Caco-2 (cell line): ENCODE results near the gene PADI2. TPM values are rescaled to one million over a fixed set of nuclear protein-coding genes. Genes with fewer than 3 reads are reported as not detected.

ENCODE experiments used
- BruUV-seq: library from RNA; stranded (reverse); fragments of 400-500 nt; replicated peaks from 2 replicates; lab custom pipeline; 2021; lab: Mats Ljungman, UMichigan
- CTCF ChIA-PET: fragments of 300-600 bp; sonication (Branson Sonifier 250); formaldehyde crosslinking; loops from one replicate; lab custom pipeline; 2022; ENCODE audit warnings: antibody characterized with exemption; lab: Charles Lee
- POLR2A ChIA-PET: fragments of 300-600 bp; sonication (Branson Sonifier 250); formaldehyde crosslinking; loops from one replicate; lab custom pipeline; 2022; ENCODE audit warnings: antibody characterized with exemption; lab: Charles Lee
- DNase-seq, 2 experiments: peaks; one replicate each; pipeline versions ENCODE4 v3.0.0 to v3.0.0-alpha.2; 2020 to 2022
- H3K27me3 ChIP-seq: replicated peaks from 2 replicates; pipeline ENCODE4 v1.6.0; 2011; ENCODE audit warnings: low read length; ENCODE audit not compliant: control insufficient read depth, insufficient read depth
- H3K36me3 ChIP-seq: 2 replicates; pipeline ENCODE4 v1.5.1; 2011; ENCODE audit warnings: low read length; ENCODE audit not compliant: control insufficient read depth, insufficient read depth
- H3K4me1 ChIP-seq: fragments of 250-450 bp; sonication (Bioruptor Pico); 2 replicates; pipeline ENCODE4 v1.5.1; 2020; ENCODE audit warnings: mild to moderate bottlenecking
- H3K4me3 ChIP-seq: 2 replicates; pipeline ENCODE4 v1.5.1; 2011; ENCODE audit warnings: low read depth, mild to moderate bottlenecking, control low read depth, low read length
- H3K9me3 ChIP-seq: fragments of 250-450 bp; sonication (Bioruptor Pico); 2 replicates; pipeline ENCODE4 v1.5.1; 2020; ENCODE audit warnings: mild to moderate bottlenecking, moderate library complexity
- H3K27ac Mint-ChIP-seq: one replicate; pipeline ENCODE4 v1.8.0; 2022; ENCODE audit warnings: mixed read lengths; ENCODE audit not compliant: unreplicated experiment
- H3K27me3 Mint-ChIP-seq: one replicate; pipeline ENCODE4 v1.8.0; 2022; ENCODE audit warnings: mixed read lengths; ENCODE audit not compliant: insufficient read depth, unreplicated experiment
- H3K36me3 Mint-ChIP-seq: one replicate; pipeline ENCODE4 v1.8.0; 2022; ENCODE audit warnings: mild to moderate bottlenecking, mixed read lengths; ENCODE audit not compliant: insufficient read depth, unreplicated experiment
- H3K4me1 Mint-ChIP-seq: one replicate; pipeline ENCODE4 v1.8.0; 2022; ENCODE audit warnings: low read depth, mixed read lengths; ENCODE audit not compliant: unreplicated experiment
- H3K4me3 Mint-ChIP-seq: one replicate; pipeline ENCODE4 v1.8.0; 2022; ENCODE audit warnings: mild to moderate bottlenecking, moderate library complexity, mixed read lengths; ENCODE audit not compliant: unreplicated experiment
- H3K9me3 Mint-ChIP-seq: one replicate; pipeline ENCODE4 v1.8.0; 2022; ENCODE audit warnings: mixed read lengths; ENCODE audit not compliant: unreplicated experiment
- intact Hi-C: fragments of 100-400 bp; cut with micrococcal nuclease; formaldehyde crosslinking; loops from one replicate; pipeline ENCODE4 v1.10.0; 2022; ENCODE audit not compliant: unreplicated experiment
- total RNA-seq: library from RNA; stranded (reverse); gene quantifications from 2 replicates; pipeline ENCODE4 v1.2.3, GENCODE V29; 2022
- TF ChIP-seq, protein P1 (sequence below), 2 experiments: fragments of 200-600 bp in 1 of 2; IDR thresholded peaks; 1 replicate in 1 of 2; 2 replicates in 1 of 2; pipeline versions ENCODE4 v1.5.1 to v1.8.0; 2011 to 2022; ENCODE audit warnings: antibody characterized with exemption in 1 of 2, control low read depth in 1 of 2, inconsistent platforms in 1 of 2, low read depth in 1 of 2, low read length in 1 of 2, mild to moderate bottlenecking in 1 of 2, moderate library complexity in 1 of 2; ENCODE audit not compliant: insufficient read depth in 1 of 2, severe bottlenecking in 1 of 2, unreplicated experiment in 1 of 2

The PADI2 gene
- total RNA-seq, 1 experiment from 2014 or later, result 0.73 TPM

DNA sequence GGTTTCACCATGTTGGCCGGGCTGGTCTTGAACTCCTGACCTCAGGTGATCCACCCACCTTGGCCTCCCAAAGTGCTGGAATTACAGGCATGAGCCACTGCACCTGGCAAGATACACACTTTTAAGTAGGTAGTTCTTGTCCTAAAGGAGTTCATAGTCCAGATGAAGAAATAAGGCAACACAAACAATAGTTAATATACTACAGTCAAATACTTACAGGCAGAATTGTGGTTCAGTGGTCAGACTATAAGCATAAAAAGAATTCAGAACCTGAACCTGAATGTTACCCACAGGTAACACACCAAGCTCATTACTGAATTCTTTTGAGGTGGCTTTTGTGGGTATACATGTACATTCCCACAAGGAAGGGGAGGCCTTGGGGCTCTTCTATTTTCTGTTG, 67.2 kb downstream of the PADI2 start:
- intact Hi-C loops, result no loop called here
- Histone ChIP-seq H3K4me1 (peaks cover 9% of the 10 kb centered on the region), H3K9me3 (no peaks in the 10 kb centered on the region), H3K36me3 (no peaks in the 10 kb centered on the region), H3K27me3 (no peaks in the 10 kb centered on the region), H3K4me3 (no peak overlapping the region)
- DNase-seq, result no peak
- POLR2A ChIA-PET, result no interaction called here
- no peaks in the 10 kb centered on the region for H3K9me3 Mint-ChIP-seq
- H3K4me1 Mint-ChIP-seq, result no peaks in the 10 kb centered on the region
- TF ChIP-seq, protein P1, sequence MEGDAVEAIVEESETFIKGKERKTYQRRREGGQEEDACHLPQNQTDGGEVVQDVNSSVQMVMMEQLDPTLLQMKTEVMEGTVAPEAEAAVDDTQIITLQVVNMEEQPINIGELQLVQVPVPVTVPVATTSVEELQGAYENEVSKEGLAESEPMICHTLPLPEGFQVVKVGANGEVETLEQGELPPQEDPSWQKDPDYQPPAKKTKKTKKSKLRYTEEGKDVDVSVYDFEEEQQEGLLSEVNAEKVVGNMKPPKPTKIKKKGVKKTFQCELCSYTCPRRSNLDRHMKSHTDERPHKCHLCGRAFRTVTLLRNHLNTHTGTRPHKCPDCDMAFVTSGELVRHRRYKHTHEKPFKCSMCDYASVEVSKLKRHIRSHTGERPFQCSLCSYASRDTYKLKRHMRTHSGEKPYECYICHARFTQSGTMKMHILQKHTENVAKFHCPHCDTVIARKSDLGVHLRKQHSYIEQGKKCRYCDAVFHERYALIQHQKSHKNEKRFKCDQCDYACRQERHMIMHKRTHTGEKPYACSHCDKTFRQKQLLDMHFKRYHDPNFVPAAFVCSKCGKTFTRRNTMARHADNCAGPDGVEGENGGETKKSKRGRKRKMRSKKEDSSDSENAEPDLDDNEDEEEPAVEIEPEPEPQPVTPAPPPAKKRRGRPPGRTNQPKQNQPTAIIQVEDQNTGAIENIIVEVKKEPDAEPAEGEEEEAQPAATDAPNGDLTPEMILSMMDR (IDR thresholded peaks at IDR 0.05; ENCODE audit: insufficient read depth in 1 of 2, low read depth in 1 of 2, low read length in 1 of 2, severe bottlenecking in 1 of 2, unreplicated experiment in 1 of 2), result no peak
- BruUV-seq, result no TSS peak
- H3K36me3 Mint-ChIP-seq, result peaks cover 18% of the 10 kb centered on the region
- no peaks in the 10 kb centered on the region for H3K27me3 Mint-ChIP-seq
- CTCF ChIA-PET, result no interaction called here
- no peak overlapping the region for H3K4me3 Mint-ChIP-seq
- H3K27ac Mint-ChIP-seq, result no peak overlapping the region

DNA sequence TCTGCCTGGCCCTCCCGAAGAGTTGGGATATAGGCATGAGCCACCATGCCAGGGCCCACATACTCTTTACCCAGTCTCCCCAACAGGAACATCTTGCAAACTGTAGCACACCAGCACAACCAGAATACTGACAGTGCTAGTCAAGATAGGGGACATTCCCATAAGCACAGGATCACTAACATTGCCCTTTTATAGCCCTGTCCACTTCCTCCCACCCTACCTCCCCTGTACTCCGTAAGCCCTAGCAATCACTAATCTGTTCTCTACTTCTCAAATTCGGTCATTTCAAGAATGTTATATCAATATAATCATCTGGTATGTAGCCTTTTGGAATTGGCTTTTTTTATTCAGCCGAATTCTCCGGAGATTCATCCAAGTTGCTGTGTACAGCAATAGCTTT, 71.3 kb downstream of the PADI2 start:
- peaks cover 32% of the 10 kb centered on the region for H3K36me3 Mint-ChIP-seq
- TF ChIP-seq, protein P1 (IDR thresholded peaks at IDR 0.05; ENCODE audit: insufficient read depth in 1 of 2, low read depth in 1 of 2, low read length in 1 of 2, severe bottlenecking in 1 of 2, unreplicated experiment in 1 of 2), result no peak
- intact Hi-C loops, result no loop called here
- H3K36me3 ChIP-seq, result peaks cover 4% of the 10 kb centered on the region; the same call in 1 of the 2 replicates
- H3K4me1 Mint-ChIP-seq, result no peaks in the 10 kb centered on the region
- peaks cover 14% of the 10 kb centered on the region for H3K4me1 ChIP-seq
- H3K27me3 Mint-ChIP-seq, result no peaks in the 10 kb centered on the region
- no peaks in the 10 kb centered on the region for H3K9me3 Mint-ChIP-seq
- POLR2A ChIA-PET, result no interaction called here
- no peak overlapping the region for H3K27ac Mint-ChIP-seq
- CTCF ChIA-PET, result no interaction called here
- no TSS peak for BruUV-seq
- no peaks in the 10 kb centered on the region for H3K9me3 ChIP-seq
- DNase-seq, result no peak
- H3K4me3 Mint-ChIP-seq, result no peak overlapping the region
- H3K27me3 ChIP-seq, result no peaks in the 10 kb centered on the region
- H3K4me3 ChIP-seq, result no peak overlapping the region

DNA sequence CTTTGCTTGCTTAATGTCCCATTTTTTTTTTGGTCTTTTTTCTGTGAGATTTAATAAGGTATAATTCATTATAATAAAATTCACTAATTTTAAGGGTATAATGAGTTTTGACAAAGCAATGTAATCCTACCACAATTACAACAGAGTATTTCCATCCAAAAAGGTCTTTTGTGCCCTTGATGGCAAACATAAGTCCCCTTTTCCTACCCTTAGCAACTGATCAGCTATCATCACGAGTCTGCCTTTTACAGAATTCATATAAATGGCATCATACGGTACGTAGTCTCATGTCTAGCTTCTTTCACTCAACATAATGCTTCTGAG, 73.0 kb downstream of the PADI2 start:
- no peaks in the 10 kb centered on the region for H3K27me3 Mint-ChIP-seq
- TF ChIP-seq, protein P1 (IDR thresholded peaks at IDR 0.05; ENCODE audit: insufficient read depth in 1 of 2, low read depth in 1 of 2, low read length in 1 of 2, severe bottlenecking in 1 of 2, unreplicated experiment in 1 of 2), result no peak
- H3K4me1 Mint-ChIP-seq, result no peaks in the 10 kb centered on the region
- POLR2A ChIA-PET, result no interaction called here
- H3K4me3 Mint-ChIP-seq, result no peak overlapping the region
- CTCF ChIA-PET, result interaction anchor here (0.7 to 2.0 kb wide), 2 partner anchors 92 to 94 kb away, joined by 3 to 5 read pairs; no protein-coding TSS in a partner anchor
- peaks cover 45% of the 10 kb centered on the region for H3K36me3 Mint-ChIP-seq
- BruUV-seq, result no TSS peak
- Histone ChIP-seq H3K4me1 (0 out of 2 replicates have a peak, but pooled peaks cover 4% of the 10 kb centered on the region), H3K36me3 (peaks cover 4% of the 10 kb centered on the region; the same call in 1 of the 2 replicates), H3K9me3 (no peaks in the 10 kb centered on the region), H3K27me3 (no peaks in the 10 kb centered on the region), H3K4me3 (no peak overlapping the region)
- DNase-seq, result no peak
- no peaks in the 10 kb centered on the region for H3K9me3 Mint-ChIP-seq
- intact Hi-C loops, result loop anchor here (1.0 kb wide), 1 partner anchor 95 kb away; no protein-coding TSS in a partner anchor
- no peak overlapping the region for H3K27ac Mint-ChIP-seq
